Measurements from ENCODE around the gene SMC6. TPM values are rescaled to one million over a fixed set of nuclear protein-coding genes. Genes with fewer than 3 reads are reported as not detected.

Gene SMC6
- total RNA-seq, 4 donors from 2014 or later: 15.7 to 49.1 (median 36.2) TPM

DNA sequence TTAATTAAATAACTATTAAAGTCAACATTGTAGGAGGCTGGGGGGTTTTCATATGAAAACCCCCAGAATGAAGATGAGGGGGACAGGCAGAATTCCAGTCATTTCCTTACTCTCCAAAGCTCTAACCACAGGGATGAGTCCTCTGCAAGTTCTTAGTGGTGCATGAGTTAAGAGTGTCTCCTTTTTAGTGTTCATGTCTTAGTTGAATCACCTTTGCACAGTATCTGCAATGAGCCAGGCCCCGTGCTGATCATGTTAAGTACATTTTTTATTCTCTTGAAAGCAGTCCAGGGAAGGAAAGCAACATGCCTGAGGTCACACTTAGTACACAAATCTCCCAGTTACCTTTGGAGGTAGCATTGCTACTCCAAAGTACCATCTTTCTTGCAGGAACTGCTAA lies 36.9 kb upstream of the SMC6 start:
- TF ChIP-seq EP300 (IDR thresholded peaks at IDR 0.05; ENCODE audit: low read depth): no peak
- TF ChIP-seq, protein P1, sequence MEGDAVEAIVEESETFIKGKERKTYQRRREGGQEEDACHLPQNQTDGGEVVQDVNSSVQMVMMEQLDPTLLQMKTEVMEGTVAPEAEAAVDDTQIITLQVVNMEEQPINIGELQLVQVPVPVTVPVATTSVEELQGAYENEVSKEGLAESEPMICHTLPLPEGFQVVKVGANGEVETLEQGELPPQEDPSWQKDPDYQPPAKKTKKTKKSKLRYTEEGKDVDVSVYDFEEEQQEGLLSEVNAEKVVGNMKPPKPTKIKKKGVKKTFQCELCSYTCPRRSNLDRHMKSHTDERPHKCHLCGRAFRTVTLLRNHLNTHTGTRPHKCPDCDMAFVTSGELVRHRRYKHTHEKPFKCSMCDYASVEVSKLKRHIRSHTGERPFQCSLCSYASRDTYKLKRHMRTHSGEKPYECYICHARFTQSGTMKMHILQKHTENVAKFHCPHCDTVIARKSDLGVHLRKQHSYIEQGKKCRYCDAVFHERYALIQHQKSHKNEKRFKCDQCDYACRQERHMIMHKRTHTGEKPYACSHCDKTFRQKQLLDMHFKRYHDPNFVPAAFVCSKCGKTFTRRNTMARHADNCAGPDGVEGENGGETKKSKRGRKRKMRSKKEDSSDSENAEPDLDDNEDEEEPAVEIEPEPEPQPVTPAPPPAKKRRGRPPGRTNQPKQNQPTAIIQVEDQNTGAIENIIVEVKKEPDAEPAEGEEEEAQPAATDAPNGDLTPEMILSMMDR (IDR thresholded peaks at IDR 0.05): no peak
- TF ChIP-seq POLR2AphosphoS5 (IDR thresholded peaks at IDR 0.05): no peak
- no peak for TF ChIP-seq POLR2A (IDR thresholded peaks at IDR 0.05)
- intact Hi-C loops (cut with DNase I; ENCODE audit: low total_unique reads) (no loop called here), in situ Hi-C loops (cut with MboI; ENCODE audit: low pct_ligation_motif_present in 1 of 4, low pct_unique_long_range_greater_than_20kb in 1 of 4, low sequenced_read_pairs in 3 of 4) (no loop called here)
- Histone ChIP-seq H3K4me3 (no peak overlapping the region), H3K4me1 (peaks cover 0 to 20% (median 9%) of the 10 kb centered on the region in 4 donors), H3K36me3 (no peaks in the 10 kb centered on the region), H3K27me3 (no peaks in the 10 kb centered on the region), H3K9me3 (no peaks in the 10 kb centered on the region), H3K27ac (no peak overlapping the region)
- DNase-seq: no peak
- 29 to 33% methylated on average over 1 of the region's 1 CpG for WGBS, 2 donors (ENCODE audit: low coverage in 1 of 2)

DNA sequence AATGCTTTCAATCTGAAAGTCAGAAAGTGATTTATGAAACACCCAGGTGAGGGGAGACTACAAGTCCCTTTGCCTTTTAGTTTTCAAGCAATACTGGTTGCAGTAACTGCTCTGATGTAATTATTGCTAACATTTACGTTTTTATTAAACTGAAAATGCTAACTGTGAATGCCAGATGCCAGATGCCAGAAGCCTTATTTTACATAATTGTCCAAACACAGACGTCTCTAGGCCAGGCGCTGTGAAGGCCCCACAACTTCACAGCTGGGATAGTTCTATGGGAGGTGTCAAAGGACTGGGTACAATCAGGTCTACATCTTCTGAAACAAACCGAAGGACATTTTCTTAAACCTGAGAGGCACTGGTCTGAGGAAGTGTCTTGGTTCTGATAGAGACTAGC lies 35.2 kb upstream of the SMC6 start:
- intact Hi-C loops (cut with DNase I; ENCODE audit: low total_unique reads) (no loop called here), in situ Hi-C loops (cut with MboI; ENCODE audit: low pct_ligation_motif_present in 1 of 4, low pct_unique_long_range_greater_than_20kb in 1 of 4, low sequenced_read_pairs in 3 of 4) (no loop called here)
- Histone ChIP-seq H3K27me3 (no peaks in the 10 kb centered on the region), H3K4me1 (peaks cover 0 to 17% (median 7%) of the 10 kb centered on the region in 4 donors), H3K9me3 (no peaks in the 10 kb centered on the region), H3K27ac (no peak overlapping the region), H3K4me3 (no peak overlapping the region), H3K36me3 (no peaks in the 10 kb centered on the region)
- 57 to 72% methylated on average over 1 to 4 of the region's 4 CpGs for WGBS, 2 donors (ENCODE audit: low coverage in 1 of 2)
- no peak for DNase-seq
- TF ChIP-seq POLR2AphosphoS5 (IDR thresholded peaks at IDR 0.05) (no peak), POLR2A (IDR thresholded peaks at IDR 0.05) (no peak), EP300 (IDR thresholded peaks at IDR 0.05; ENCODE audit: low read depth) (no peak)
- TF ChIP-seq, protein P1 (IDR thresholded peaks at IDR 0.05): no peak

DNA sequence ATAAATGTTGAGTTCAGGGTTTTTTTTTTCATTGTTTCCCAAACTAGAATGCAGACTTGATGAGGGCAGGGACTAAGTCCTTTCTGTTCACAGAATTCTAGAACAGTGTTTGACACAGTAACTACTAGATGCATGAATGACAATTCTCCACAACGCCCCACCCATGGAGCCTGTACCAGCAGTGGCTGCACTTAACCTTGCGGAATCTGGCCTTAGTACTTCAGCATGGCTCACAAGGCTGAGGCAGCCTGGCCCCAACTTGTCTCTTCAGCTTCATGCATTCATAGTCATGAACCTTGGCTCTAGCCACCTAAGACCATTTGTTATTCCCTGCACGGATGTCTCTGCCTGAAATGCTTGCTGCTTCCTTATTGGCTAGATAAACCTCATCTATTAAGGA lies 33.1 kb upstream of the SMC6 start:
- TF ChIP-seq, protein P1 (IDR thresholded peaks at IDR 0.05): no peak
- TF ChIP-seq POLR2AphosphoS5 (IDR thresholded peaks at IDR 0.05): no peak
- no peak for TF ChIP-seq POLR2A (IDR thresholded peaks at IDR 0.05)
- TF ChIP-seq EP300 (IDR thresholded peaks at IDR 0.05; ENCODE audit: low read depth): no peak
- Histone ChIP-seq H3K27me3 (no peaks in the 10 kb centered on the region), H3K4me3 (no peak overlapping the region), H3K4me1 (peaks cover 0 to 4% (median 0%) of the 10 kb centered on the region in 4 donors), H3K36me3 (peaks cover 0 to 2% (median 0%) of the 10 kb centered on the region in 4 donors), H3K9me3 (no peaks in the 10 kb centered on the region), H3K27ac (no peak overlapping the region)
- in situ Hi-C loops (cut with MboI; ENCODE audit: low pct_ligation_motif_present in 1 of 4, low pct_unique_long_range_greater_than_20kb in 1 of 4, low sequenced_read_pairs in 3 of 4) (no loop called here), intact Hi-C loops (cut with DNase I; ENCODE audit: low total_unique reads) (no loop called here)
- WGBS, 2 donors (ENCODE audit: low coverage in 1 of 2): 67 to 85% methylated on average over 1 to 3 of the region's 3 CpGs
- DNase-seq: no peak

DNA sequence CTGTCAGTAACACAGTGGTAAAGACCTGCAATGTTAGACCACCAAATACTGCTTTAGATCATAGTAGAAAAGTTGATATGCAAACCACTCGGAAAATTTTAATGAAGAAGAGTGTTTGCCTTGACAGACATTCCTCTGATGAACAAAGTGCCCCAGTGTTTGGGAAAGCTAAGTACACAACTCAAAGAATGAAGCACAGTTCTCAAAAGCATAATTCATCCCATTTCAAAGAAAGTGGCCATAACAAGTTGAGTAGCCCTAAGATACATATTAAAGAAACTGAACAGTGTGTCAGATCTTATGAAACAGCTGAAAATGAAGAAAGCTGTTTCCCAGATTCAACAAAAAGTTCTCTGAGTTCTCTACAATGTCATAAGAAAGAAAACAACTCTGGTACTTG lies 27.9 kb upstream of the SMC6 start:
- 80 to 92% methylated on average over 1 of the region's 1 CpG for WGBS, 2 donors (ENCODE audit: low coverage in 1 of 2)
- H3K27me3 ChIP-seq: no peaks in the 10 kb centered on the region
- TF ChIP-seq, protein P1 (IDR thresholded peaks at IDR 0.05): no peak
- TF ChIP-seq POLR2A (IDR thresholded peaks at IDR 0.05) (no peak), EP300 (IDR thresholded peaks at IDR 0.05; ENCODE audit: low read depth) (no peak), POLR2AphosphoS5 (IDR thresholded peaks at IDR 0.05) (no peak)
- no peak for DNase-seq
- H3K27ac ChIP-seq: no peak overlapping the region
- in situ Hi-C loops (cut with MboI; ENCODE audit: low pct_ligation_motif_present in 1 of 4, low pct_unique_long_range_greater_than_20kb in 1 of 4, low sequenced_read_pairs in 3 of 4): no loop called here
- intact Hi-C loops (cut with DNase I; ENCODE audit: low total_unique reads): no loop called here
- no peak overlapping the region for H3K4me3 ChIP-seq
- peaks cover 0 to 11% (median 5%) of the 10 kb centered on the region in 4 donors for H3K36me3 ChIP-seq
- no peaks in the 10 kb centered on the region for H3K4me1 ChIP-seq
- no peaks in the 10 kb centered on the region for H3K9me3 ChIP-seq

All from transverse colon (tissue), 4 donors.